T1000 (cell line): Measurements from ENCODE around the gene C1S.
"Not testable (repeated sequence)": the region's sequence is repeated elsewhere in the genome, so short reads cannot be mapped to it uniquely, and the experiment has no call there.

Experiments
- DNase-seq: peaks from one replicate; lab custom pipeline; 2025; ENCODE audit warnings: mixed read lengths; lab: John Stamatoyannopoulos, UW

C1S gene

GRCh38 chr12:7103837-7104584 lies 43.5 kb downstream of the C1S start:
- DNase-seq = no peak

GRCh38 chr12:7106082-7106481 lies 45.6 kb downstream of the C1S start:
- DNase-seq = no peak

- DNase-seq = not testable (repeated sequence)
These were observed 46.7 kb downstream of the C1S start for GRCh38 chr12:7107181-7107580.

- DNase-seq = no peak
These were observed 47.1 kb downstream of the C1S start for GRCh38 chr12:7107636-7108002.

GRCh38 chr12:7108003-7108795 lies 47.7 kb downstream of the C1S start:
- peak; percentile 39 for DNase-seq

- peak; percentile 59 for DNase-seq
These were observed 48.5 kb downstream of the C1S start, which contains the start of gene C1RL for GRCh38 chr12:7108796-7109571. Gene C1RL, minus strand, starts transcription at chr12:7109214. Its CDS starts 34 bp downstream, at chr12:7109180.

- no peak for DNase-seq
These were observed 49.0 kb downstream of the C1S start for GRCh38 chr12:7109572-7109920.

GRCh38 chr12:7110661-7111060 lies 50.1 kb downstream of the C1S start:
- no peak for DNase-seq

- no peak for DNase-seq
These were observed 51.5 kb downstream of the C1S start for GRCh38 chr12:7112041-7112440.

- DNase-seq = no peak
These were observed 52.9 kb downstream of the C1S start for GRCh38 chr12:7113389-7113871.

GRCh38 chr12:7114008-7114407 lies 53.5 kb downstream of the C1S start:
- DNase-seq = no peak

GRCh38 chr12:7114851-7115250 lies 54.3 kb downstream of the C1S start:
- no peak for DNase-seq

- no peak for DNase-seq
These were observed 55.7 kb downstream of the C1S start for GRCh38 chr12:7116196-7116595.

- no peak for DNase-seq
These were observed 56.4 kb downstream of the C1S start for GRCh38 chr12:7116916-7117315.

- no peak for DNase-seq
These were observed 57.2 kb downstream of the C1S start for GRCh38 chr12:7117670-7118069.

- no peak for DNase-seq
These were observed 58.4 kb downstream of the C1S start for GRCh38 chr12:7118881-7119280.

GRCh38 chr12:7120166-7120565 lies 59.6 kb downstream of the C1S start:
- DNase-seq = no peak
